ENCODE measurements around the gene PRKCE. TPM values are rescaled to one million over a fixed set of nuclear protein-coding genes. Genes with fewer than 3 reads are reported as not detected.

Gene PRKCE
- total and polyA plus RNA-seq, 11 donors, result 4.1 to 22.3 (median 16.2) TPM

- Histone ChIP-seq H3K4me1 (peaks cover 0 to 35% (median 14%) of the 10 kb centered on the region in 12 donors), H3K36me3 (no peaks in the 10 kb centered on the region), H3K27me3 (no peaks in the 10 kb centered on the region), H3K4me3 (no peak overlapping the region), H3K9me3 (peaks cover 0 to 4% (median 0%) of the 10 kb centered on the region in 12 donors), H3K27ac (peak overlapping the region in 4 of 12 donors; percentile 32 to 49 (median 42))
- intact Hi-C loops (cut with DNase I), result loop anchor here in 7 of 10 donors (1.0 to 10.0 kb wide), 7 partner anchors 63 to 225 kb away; partner anchors contain the start of gene EPAS1 (in 1 of the 7)
- WGBS, 4 donors, result 71 to 81% (median 76%) methylated on average over 11 of the region's 11 CpGs
- TF ChIP-seq POLR2A (IDR thresholded peaks at IDR 0.05) (no peak), CTCF (IDR thresholded peaks at IDR 0.05) (no peak)
- no peak for DNase-seq
- ATAC-seq, result peak in 1 of 4 donors; percentile 11
Observed at GRCh38 chr2:46229134-46230063, 577.9 kb downstream of the PRKCE start.

- Histone ChIP-seq H3K4me3 (no peak overlapping the region), H3K9me3 (no peaks in the 10 kb centered on the region), H3K27ac (peak overlapping the region in 8 of 12 donors; percentile 3 to 67 (median 42)), H3K4me1 (peaks cover 0 to 32% (median 14%) of the 10 kb centered on the region in 12 donors), H3K27me3 (no peaks in the 10 kb centered on the region), H3K36me3 (no peaks in the 10 kb centered on the region)
- TF ChIP-seq CTCF (IDR thresholded peaks at IDR 0.05) (peak; percentile 16 to 56 (median 39)), POLR2A (IDR thresholded peaks at IDR 0.05) (no peak)
- ATAC-seq (peak; percentile 62 to 92 (median 88)), DNase-seq (peak in 4 of 5 donors; percentile 35 to 69 (median 61))
- intact Hi-C loops (cut with DNase I), result loop anchor here in 6 of 10 donors (1.0 to 10.0 kb wide), 7 partner anchors 62 to 225 kb away; partner anchors contain the start of gene EPAS1 (in 1 of the 6)
- 50 to 69% (median 66%) methylated on average over 4 to 6 of the region's 6 CpGs for WGBS, 4 donors
Observed at GRCh38 chr2:46230115-46230571, 578.7 kb downstream of the PRKCE start.

- no peaks in the 10 kb centered on the region for H3K27me3 ChIP-seq
- 55 to 74% (median 65%) methylated on average over 4 of the region's 4 CpGs for WGBS, 4 donors
- no peaks in the 10 kb centered on the region for H3K36me3 ChIP-seq
- no peak overlapping the region for H3K4me3 ChIP-seq
- peaks cover 0 to 25% (median 11%) of the 10 kb centered on the region in 12 donors for H3K4me1 ChIP-seq
- H3K9me3 ChIP-seq, result no peaks in the 10 kb centered on the region
- intact Hi-C loops (cut with DNase I), result loop anchor here in 6 of 10 donors (1.0 to 10.0 kb wide), 7 partner anchors 61 to 224 kb away; partner anchors contain the start of gene EPAS1 (in 1 of the 6)
- H3K27ac ChIP-seq, result peak overlapping the region in 10 of 12 donors; percentile 17 to 69 (median 50)
- TF ChIP-seq CTCF (IDR thresholded peaks at IDR 0.05) (no peak), POLR2A (IDR thresholded peaks at IDR 0.05) (no peak)
- ATAC-seq (peak; percentile 36 to 84 (median 60)), DNase-seq (peak in 1 of 5 donors; percentile 56)
Observed at GRCh38 chr2:46230677-46231425, 579.4 kb downstream of the PRKCE start.
